AML-193 (cell line): Measurements from ENCODE around the gene CRYL1.

Source experiments
- DNase-seq, 2 experiments: peaks; one replicate each; lab custom pipeline; 2025; lab: John Stamatoyannopoulos, UW

CRYL1 gene

GRCh38 chr13:20399515-20399914 is 126.1 kb downstream of the CRYL1 start:
- DNase-seq, result no peak

DNA sequence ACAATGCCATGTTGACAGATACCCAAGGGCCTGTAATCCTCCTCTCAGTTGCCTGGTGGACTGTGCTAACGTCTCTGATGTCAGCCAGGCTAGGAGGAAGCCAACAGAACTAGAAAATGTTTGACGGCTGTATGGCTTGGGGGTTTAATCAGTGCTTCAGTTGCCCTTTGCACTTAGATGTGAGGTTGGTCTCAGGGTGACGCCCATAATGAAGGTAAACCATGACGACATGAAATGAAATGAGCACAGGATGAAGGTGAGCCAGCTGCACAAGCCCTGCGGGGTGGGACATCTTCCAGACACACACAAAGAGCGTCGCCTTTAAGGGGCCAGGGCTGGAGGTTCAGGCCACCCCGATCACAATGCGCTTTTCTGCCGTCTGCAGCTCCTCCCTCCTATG is 127.2 kb downstream of the CRYL1 start:
- DNase-seq, result no peak

DNA sequence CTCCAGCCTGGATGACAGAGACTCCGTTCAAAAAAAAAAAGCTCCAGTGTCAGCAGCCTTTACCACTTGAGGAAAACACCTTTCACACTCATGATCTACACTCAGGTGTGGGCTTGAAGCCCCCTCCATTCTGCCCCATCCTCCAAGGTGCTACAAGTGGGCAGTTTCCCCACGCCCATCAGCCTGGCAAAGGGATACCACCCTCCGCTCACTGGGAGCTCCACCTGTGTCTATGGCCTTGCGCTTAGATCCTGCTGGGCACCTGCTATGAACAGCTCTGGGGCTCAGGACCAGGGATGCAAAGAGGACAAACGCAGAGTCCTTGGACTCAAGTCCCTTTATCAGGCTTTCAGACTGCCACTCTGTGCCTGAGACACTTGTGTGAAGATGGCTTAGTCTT is 127.8 kb downstream of the CRYL1 start:
- DNase-seq, result no peak

- DNase-seq, result no peak
Observed at GRCh38 chr13:20395061-20395916, 130.4 kb downstream of the CRYL1 start.

- no peak for DNase-seq
Observed at GRCh38 chr13:20394506-20394905, 131.2 kb downstream of the CRYL1 start.

DNA sequence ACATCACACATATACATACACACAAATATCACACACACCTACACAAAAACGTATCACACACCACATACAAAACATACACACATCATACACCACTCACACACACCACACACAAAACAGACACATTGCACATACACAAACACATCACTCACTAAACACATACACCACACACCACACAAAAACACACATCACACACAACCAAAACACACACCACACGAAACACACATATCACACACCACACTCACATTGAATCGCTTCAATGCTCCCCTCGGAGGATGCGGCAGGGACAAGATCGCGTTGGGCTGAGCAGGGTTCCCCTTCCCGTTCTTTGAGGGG is 131.5 kb downstream of the CRYL1 start:
- no peak for DNase-seq

- no peak for DNase-seq
Observed at GRCh38 chr13:20393273-20394168, 132.1 kb downstream of the CRYL1 start.

DNA sequence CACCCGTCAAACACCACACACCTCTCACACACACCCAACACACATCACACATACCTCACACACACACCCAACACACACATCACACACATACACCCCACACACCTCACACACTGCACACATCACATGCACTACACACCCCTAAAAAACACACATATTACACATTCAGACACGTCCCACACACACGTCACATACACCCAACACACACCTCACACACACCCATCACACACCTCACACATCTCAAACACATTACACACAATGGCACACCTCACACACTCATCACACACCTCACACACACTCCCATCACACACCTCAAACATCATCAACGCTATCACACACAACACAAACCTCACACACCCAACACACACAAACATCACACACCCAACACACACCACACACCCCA is 133.1 kb downstream of the CRYL1 start:
- no peak for DNase-seq

DNA sequence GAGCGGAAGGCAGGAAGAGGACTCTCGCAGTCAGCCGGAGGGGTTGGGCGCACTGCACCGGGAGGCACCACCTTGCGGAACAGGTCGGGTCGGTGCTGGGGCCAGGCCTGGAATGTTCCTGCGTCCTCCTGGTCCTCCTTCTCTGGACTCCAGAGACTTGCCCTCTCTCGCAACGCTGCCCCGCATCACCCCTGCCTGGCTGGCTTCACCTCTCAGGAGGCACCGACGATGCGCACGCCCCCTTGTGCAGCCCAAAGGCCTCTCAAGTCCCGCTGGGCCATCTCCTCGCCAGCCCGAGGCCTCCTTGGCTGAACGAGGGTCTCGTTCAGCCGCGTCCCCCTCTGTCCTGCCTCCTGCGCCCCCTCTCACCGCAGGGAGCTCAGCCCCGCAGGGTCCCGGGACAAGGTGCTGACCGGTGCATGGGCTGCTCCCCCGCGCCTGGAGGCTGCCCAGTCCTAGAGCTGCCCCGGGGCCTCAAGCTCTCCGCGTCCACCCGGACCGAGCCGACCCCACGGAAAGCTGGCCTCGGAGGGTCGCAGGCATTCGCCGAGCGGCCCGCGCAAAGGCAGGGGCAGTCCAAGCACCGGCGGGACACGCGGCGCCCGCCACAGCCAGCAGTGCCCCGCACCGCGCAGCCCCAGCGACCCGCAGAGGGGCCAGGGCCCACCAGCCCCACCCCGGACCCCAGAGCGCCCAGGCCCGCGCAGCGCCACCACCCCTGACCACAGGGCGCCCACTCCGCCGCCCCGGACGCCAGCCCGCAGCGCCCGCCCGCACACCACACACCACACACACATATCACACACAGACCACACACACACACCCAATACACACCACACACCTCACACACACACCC is 133.8 kb downstream of the CRYL1 start:
- DNase-seq, result no peak

- no peak for DNase-seq
Observed at GRCh38 chr13:20390526-20391175, 135.0 kb downstream of the CRYL1 start.

GRCh38 chr13:20389696-20390525 is 135.7 kb downstream of the CRYL1 start:
- DNase-seq, result no peak

DNA sequence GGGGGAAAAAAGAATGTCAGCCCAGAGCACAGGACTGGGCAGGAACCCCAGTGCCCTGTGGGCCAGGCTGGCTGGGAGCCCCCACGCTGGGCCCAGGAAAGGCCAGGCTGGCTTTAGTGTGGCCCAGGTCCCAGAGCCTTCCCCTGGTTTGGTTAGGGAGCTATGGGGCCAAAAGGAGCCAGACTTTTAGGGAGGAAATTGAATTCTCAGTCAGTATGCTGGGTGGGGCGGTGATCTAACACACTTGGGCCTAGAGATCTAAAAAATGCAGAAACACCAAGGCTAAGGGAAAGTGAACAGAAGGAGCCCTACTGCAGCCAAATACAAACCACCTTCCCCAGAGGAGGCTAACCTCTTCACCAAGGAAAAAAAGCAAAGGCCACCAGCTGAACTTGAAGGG is 137.5 kb downstream of the CRYL1 start:
- no peak for DNase-seq

- DNase-seq, result peak; percentile 8 to 21
Observed at GRCh38 chr13:20387441-20387971, 138.2 kb downstream of the CRYL1 start.

DNA sequence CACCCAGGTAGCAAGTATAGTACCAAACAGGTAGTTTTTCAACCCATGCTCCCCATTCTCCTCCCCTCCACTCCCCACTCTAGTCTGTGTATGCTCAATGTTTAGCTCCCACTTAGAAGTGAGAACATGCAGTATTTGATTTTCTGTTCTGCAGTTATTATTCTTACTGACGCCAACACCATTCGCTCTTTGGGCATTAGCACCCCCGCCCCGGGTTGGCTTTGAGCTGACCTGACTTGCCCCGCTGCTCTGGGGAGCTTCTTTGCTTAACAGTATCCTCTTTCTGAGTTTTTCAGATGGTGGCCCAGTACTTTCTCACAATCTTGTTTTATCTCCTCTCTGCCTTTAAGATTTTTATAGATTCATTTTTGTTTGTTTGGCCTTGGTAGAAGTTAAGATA is 138.7 kb downstream of the CRYL1 start:
- no peak for DNase-seq

GRCh38 chr13:20383058-20383457 is 142.6 kb downstream of the CRYL1 start:
- no peak for DNase-seq

- DNase-seq, result no peak
Observed at GRCh38 chr13:20381401-20381800, 144.3 kb downstream of the CRYL1 start.

DNA sequence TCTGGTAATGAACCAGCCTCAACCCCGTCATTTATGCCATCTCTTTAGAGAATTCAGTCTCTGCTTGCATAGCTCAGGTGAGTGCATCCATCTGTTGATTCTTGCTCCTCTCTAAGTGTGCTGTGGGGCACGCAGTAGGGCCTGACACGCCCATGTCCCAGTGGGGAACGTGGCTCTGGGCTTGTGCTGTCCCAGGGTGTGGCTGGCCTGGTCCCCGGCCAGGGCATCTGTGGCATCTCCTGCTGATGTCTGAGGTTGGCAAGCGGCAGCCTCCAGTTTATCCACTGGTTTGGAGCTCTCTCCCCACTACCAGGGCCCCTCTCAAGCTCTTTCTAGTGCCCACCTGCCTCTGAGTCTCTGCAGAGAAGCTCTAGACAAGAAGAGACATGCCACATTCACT is 146.9 kb downstream of the CRYL1 start:
- DNase-seq, result no peak

GRCh38 chr13:20377720-20378119 is 147.9 kb downstream of the CRYL1 start:
- no peak for DNase-seq

DNA sequence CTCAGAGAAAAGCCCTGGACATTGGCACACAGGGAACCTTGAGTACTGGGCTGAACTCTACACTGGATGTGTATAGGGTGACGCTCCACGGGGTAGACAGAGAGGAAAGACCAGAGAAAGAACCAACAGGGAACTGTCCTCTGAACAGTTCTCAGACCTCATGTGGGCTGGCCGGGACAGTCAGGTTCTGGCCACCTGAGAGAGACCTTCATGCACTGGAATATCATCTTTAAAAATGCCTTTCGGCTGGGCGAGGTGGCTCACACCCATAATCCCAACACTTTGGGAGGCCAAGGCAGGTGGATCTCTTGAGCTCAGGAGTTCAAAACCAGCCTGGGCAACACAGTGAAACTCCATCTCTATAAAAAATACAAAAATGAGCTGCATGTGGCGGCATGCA is 149.8 kb downstream of the CRYL1 start:
- DNase-seq, result no peak

DNA sequence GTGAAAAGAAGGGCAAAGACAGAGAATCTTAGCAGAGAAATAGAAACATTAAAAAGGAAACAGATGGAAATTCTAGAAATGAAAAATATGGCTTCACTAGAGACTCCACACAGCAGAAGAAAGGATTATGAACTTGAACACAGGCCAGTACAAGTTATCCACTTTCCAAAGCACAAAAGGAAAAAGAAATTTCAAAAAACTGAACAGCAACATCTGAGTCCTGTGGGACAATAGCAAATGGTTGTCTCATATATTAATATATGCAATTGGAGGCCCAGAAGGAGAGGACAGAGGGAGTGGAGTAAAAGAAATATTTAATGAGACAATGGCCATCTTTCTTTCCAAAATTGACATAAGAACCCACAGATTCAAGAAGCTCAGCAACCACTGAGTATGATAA is 151.8 kb downstream of the CRYL1 start:
- DNase-seq, result no peak

GRCh38 chr13:20371825-20372224 is 153.8 kb downstream of the CRYL1 start:
- DNase-seq, result no peak
